Epithelial cell of proximal tubule (primary cell): ENCODE data around the gene SLC4A2. TPM values are rescaled to one million over a fixed set of nuclear protein-coding genes. Genes with fewer than 3 reads are reported as not detected.

Experiments used
- DNase-seq: peaks from one replicate; pipeline ENCODE4 v3.0.0-alpha.2; 2011; ENCODE audit warnings: low read depth
- H3K4me3 ChIP-seq: 2 replicates; pipeline ENCODE4 v1.5.1; 2011; ENCODE audit warnings: low read depth, mild to moderate bottlenecking, low read length
- total RNA-seq: library from RNA; depleted of rRNA; stranded (reverse); fragments of >200 nt; gene quantifications from 2 replicates; pipeline ENCODE4 v1.2.3, GENCODE V29; 2015
- TF ChIP-seq, protein P1 (sequence below): conservative IDR thresholded peaks from 2 replicates; pipeline ENCODE4 v1.5.1; 2012; ENCODE audit warnings: low read depth, mild to moderate bottlenecking, low read length

SLC4A2 gene
- total RNA-seq, 1 donor from 2014 or later = 115 TPM

- TF ChIP-seq, protein P1, sequence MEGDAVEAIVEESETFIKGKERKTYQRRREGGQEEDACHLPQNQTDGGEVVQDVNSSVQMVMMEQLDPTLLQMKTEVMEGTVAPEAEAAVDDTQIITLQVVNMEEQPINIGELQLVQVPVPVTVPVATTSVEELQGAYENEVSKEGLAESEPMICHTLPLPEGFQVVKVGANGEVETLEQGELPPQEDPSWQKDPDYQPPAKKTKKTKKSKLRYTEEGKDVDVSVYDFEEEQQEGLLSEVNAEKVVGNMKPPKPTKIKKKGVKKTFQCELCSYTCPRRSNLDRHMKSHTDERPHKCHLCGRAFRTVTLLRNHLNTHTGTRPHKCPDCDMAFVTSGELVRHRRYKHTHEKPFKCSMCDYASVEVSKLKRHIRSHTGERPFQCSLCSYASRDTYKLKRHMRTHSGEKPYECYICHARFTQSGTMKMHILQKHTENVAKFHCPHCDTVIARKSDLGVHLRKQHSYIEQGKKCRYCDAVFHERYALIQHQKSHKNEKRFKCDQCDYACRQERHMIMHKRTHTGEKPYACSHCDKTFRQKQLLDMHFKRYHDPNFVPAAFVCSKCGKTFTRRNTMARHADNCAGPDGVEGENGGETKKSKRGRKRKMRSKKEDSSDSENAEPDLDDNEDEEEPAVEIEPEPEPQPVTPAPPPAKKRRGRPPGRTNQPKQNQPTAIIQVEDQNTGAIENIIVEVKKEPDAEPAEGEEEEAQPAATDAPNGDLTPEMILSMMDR = no peak
- no peak overlapping the region for H3K4me3 ChIP-seq
- DNase-seq = no peak
Observed at GRCh38 chr7:151073990-151074389, 14.6 kb downstream of the SLC4A2 start.

GRCh38 chr7:151074817-151075661 is 15.7 kb downstream of the SLC4A2 start:
- TF ChIP-seq, protein P1 = no peak
- H3K4me3 ChIP-seq = no peak overlapping the region
- DNase-seq = no peak

- TF ChIP-seq, protein P1 = no peak
- no peak overlapping the region for H3K4me3 ChIP-seq
- DNase-seq = no peak
Observed at GRCh38 chr7:151075662-151075971, 16.2 kb downstream of the SLC4A2 start.

GRCh38 chr7:151075978-151076426 is 16.6 kb downstream of the SLC4A2 start:
- H3K4me3 ChIP-seq = no peak overlapping the region
- DNase-seq = no peak
- TF ChIP-seq, protein P1 = no peak

GRCh38 chr7:151076863-151077704 is 17.7 kb downstream of the SLC4A2 start:
- TF ChIP-seq, protein P1 = peak; percentile 49
- DNase-seq = no peak
- H3K4me3 ChIP-seq = no peak overlapping the region

DNA sequence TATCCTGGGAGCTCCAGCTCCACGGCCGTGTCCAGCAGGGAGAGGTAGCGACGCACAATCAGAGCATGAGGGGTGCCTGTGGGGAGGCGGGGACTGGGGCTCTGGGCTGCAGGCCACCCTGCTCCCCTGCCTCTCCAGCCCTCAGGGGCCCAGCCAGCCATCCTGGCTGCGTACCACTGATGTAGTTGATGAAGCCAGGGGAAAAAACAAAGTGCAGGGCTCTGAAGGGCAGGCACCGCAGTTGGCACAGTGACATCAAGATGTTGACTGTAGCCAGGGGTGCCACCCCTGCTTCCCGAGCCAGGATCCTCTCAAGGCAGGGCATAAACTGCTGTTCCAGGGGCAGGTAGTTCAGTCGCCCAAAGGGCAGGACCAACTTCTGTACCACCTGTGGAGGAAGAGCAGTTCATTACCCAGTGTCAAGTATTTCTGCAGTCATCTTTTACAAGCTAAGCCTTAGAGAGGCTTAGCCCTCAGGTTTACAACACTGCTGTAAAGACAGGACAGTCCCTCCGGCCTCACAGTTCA is 18.4 kb downstream of the SLC4A2 start:
- TF ChIP-seq, protein P1 = no peak
- DNase-seq = no peak
- no peak overlapping the region for H3K4me3 ChIP-seq
